ENCODE measurements around the gene MYMK.

Gene MYMK

GRCh38 chr9:133524679-133525228 lies at the start of gene MYMK:
Gene MYMK (minus strand): TSS chr9:133524959. CDS start chr9:133524844, 115 bp downstream.
- no peaks in the 10 kb centered on the region for H3K36me3 Mint-ChIP-seq (ENCODE audit: low read depth)

GRCh38 chr9:133573791-133574515 lies 49.2 kb upstream of the MYMK start:
- no peak overlapping the region for H3K27ac Mint-ChIP-seq
- H3K9me3 Mint-ChIP-seq = no peaks in the 10 kb centered on the region
- no peak overlapping the region for H3K4me3 Mint-ChIP-seq

More at GRCh38 chr9:133524679-133525228, at the start of gene MYMK:
- Mint-ChIP-seq H3K27ac (peak within 1 kb of the TSS; percentile 72), H3K4me3 (peak within 1 kb of the TSS; percentile 2), H3K27me3 (ENCODE audit: low read depth, poor library complexity) (peaks cover 7% of the 10 kb centered on the region), H3K9me3 (no peaks in the 10 kb centered on the region), H3K4me1 (peaks cover 87% of the 10 kb centered on the region)
- DNase-seq = no peak
- TF ChIP-seq CTCF (IDR thresholded peaks at IDR 0.05) = no peak

GRCh38 chr9:133572821-133573361 lies 48.1 kb upstream of the MYMK start:
- H3K4me1 Mint-ChIP-seq = peaks cover 47% of the 10 kb centered on the region
- peaks cover 7% of the 10 kb centered on the region for H3K27me3 Mint-ChIP-seq (ENCODE audit: low read depth, poor library complexity)
- no peak for DNase-seq
- no peaks in the 10 kb centered on the region for H3K36me3 Mint-ChIP-seq (ENCODE audit: low read depth)
- H3K9me3 Mint-ChIP-seq = no peaks in the 10 kb centered on the region
- TF ChIP-seq CTCF (IDR thresholded peaks at IDR 0.05) = no peak
- no peak overlapping the region for H3K4me3 Mint-ChIP-seq
- H3K27ac Mint-ChIP-seq = no peak overlapping the region

More at GRCh38 chr9:133573791-133574515, 49.2 kb upstream of the MYMK start:
- no peak for DNase-seq
- peaks cover 4% of the 10 kb centered on the region for H3K27me3 Mint-ChIP-seq (ENCODE audit: low read depth, poor library complexity)
- no peaks in the 10 kb centered on the region for H3K36me3 Mint-ChIP-seq (ENCODE audit: low read depth)
- H3K4me1 Mint-ChIP-seq = peaks cover 51% of the 10 kb centered on the region
- TF ChIP-seq CTCF (IDR thresholded peaks at IDR 0.05) = no peak

- Mint-ChIP-seq H3K27ac (no peak overlapping the region), H3K36me3 (ENCODE audit: low read depth) (no peaks in the 10 kb centered on the region), H3K4me3 (no peak overlapping the region), H3K4me1 (peaks cover 44% of the 10 kb centered on the region), H3K9me3 (no peaks in the 10 kb centered on the region), H3K27me3 (ENCODE audit: low read depth, poor library complexity) (peaks cover 7% of the 10 kb centered on the region)
- no peak for TF ChIP-seq CTCF (IDR thresholded peaks at IDR 0.05)
- DNase-seq = no peak
These were observed 47.3 kb upstream of the MYMK start for GRCh38 chr9:133571896-133572595.

GRCh38 chr9:133571391-133571890 lies 46.7 kb upstream of the MYMK start:
- Mint-ChIP-seq H3K27ac (no peak overlapping the region), H3K4me1 (peaks cover 38% of the 10 kb centered on the region), H3K27me3 (ENCODE audit: low read depth, poor library complexity) (peaks cover 7% of the 10 kb centered on the region), H3K4me3 (no peak overlapping the region), H3K36me3 (ENCODE audit: low read depth) (no peaks in the 10 kb centered on the region), H3K9me3 (no peaks in the 10 kb centered on the region)
- no peak for TF ChIP-seq CTCF (IDR thresholded peaks at IDR 0.05)
- DNase-seq = no peak

Measured in nephron progenitor cell (in vitro differentiated cells).